ENCODE measurements around the gene NKX2-3.

The NKX2-3 gene

GRCh38 chr10:99526861-99527504 is 5.8 kb upstream of the NKX2-3 start:
- no peak for DNase-seq

GRCh38 chr10:99527526-99528493 is 4.9 kb upstream of the NKX2-3 start:
- no peak for DNase-seq

- no peak for DNase-seq
Observed at GRCh38 chr10:99528494-99529441, 4.0 kb upstream of the NKX2-3 start.

- DNase-seq = no peak
Observed at GRCh38 chr10:99529591-99530107, 3.1 kb upstream of the NKX2-3 start.

GRCh38 chr10:99530108-99531025 is 2.4 kb upstream of the NKX2-3 start:
- no peak for DNase-seq

- no peak for DNase-seq
Observed at GRCh38 chr10:99531026-99531695, 1.6 kb upstream of the NKX2-3 start.

- DNase-seq = no peak
Observed at GRCh38 chr10:99531696-99532593, 797 bp upstream of the NKX2-3 start.

- no peak for DNase-seq
Observed at GRCh38 chr10:99533496-99534449, 1.0 kb downstream of the NKX2-3 start.

- DNase-seq = no peak
Observed at GRCh38 chr10:99534450-99534938, 1.8 kb downstream of the NKX2-3 start.

GRCh38 chr10:99534939-99535763 is 2.4 kb downstream of the NKX2-3 start:
- DNase-seq = no peak

- no peak for DNase-seq
Observed at GRCh38 chr10:99535764-99536337, 3.1 kb downstream of the NKX2-3 start.

- no peak for DNase-seq
Observed at GRCh38 chr10:99536338-99537085, 3.8 kb downstream of the NKX2-3 start.

GRCh38 chr10:99537086-99537988 is 4.6 kb downstream of the NKX2-3 start:
- no peak for DNase-seq

GRCh38 chr10:99537989-99538917 is 5.5 kb downstream of the NKX2-3 start:
- DNase-seq = no peak

Measured in MV-4-11 (cell line).